H9 (cell line): ENCODE measurements around the gene NRXN2. TPM values are rescaled to one million over a fixed set of nuclear protein-coding genes. Genes with fewer than 3 reads are reported as not detected.

ENCODE experiments used
- DNase-seq: peaks from one replicate; pipeline ENCODE4 v3.0.0-alpha.2; 2017
- H2AFZ ChIP-seq: one replicate; pipeline ENCODE4 v1.6.1; 2013; ENCODE audit warnings: mild to moderate bottlenecking, low read length, control low read depth, moderate library complexity
- H2AK5ac ChIP-seq: 2 replicates; pipeline ENCODE4 v1.6.1; 2013; ENCODE audit warnings: low read length, control low read depth, mixed read lengths; ENCODE audit not compliant: insufficient read length
- H2BK120ac ChIP-seq: one replicate; pipeline ENCODE4 v1.6.1; 2013; ENCODE audit warnings: low read depth, mild to moderate bottlenecking, low read length, control low read depth, inconsistent platforms; ENCODE audit not compliant: poor library complexity, severe bottlenecking
- H2BK12ac ChIP-seq: 2 replicates; pipeline ENCODE4 v1.6.1; 2013; ENCODE audit warnings: low read length, control low read depth, mixed read lengths, low read depth; ENCODE audit not compliant: insufficient read length
- H2BK15ac ChIP-seq: 2 replicates; pipeline ENCODE4 v1.6.1; 2013; ENCODE audit warnings: low read depth, low read length, control low read depth
- H2BK20ac ChIP-seq: one replicate; pipeline ENCODE4 v1.6.1; 2013; ENCODE audit warnings: low read depth, mild to moderate bottlenecking, low read length, control low read depth, inconsistent platforms; ENCODE audit not compliant: poor library complexity, severe bottlenecking
- H2BK5ac ChIP-seq: 2 replicates; pipeline ENCODE4 v1.6.1; 2013; ENCODE audit warnings: low read length, control low read depth, mixed read lengths; ENCODE audit not compliant: insufficient read length
- H3K14ac ChIP-seq: 2 replicates; pipeline ENCODE4 v1.6.1; 2013; ENCODE audit warnings: low read length, control low read depth; ENCODE audit not compliant: insufficient read depth
- H3K18ac ChIP-seq: 2 replicates; pipeline ENCODE4 v1.6.1; 2013; ENCODE audit warnings: low read depth, mild to moderate bottlenecking, mixed read lengths, low read length, control low read depth; ENCODE audit not compliant: insufficient read length
- H3K23ac ChIP-seq: 2 replicates; pipeline ENCODE4 v1.6.1; 2013; ENCODE audit warnings: low read length, control low read depth, mixed read lengths, low read depth; ENCODE audit not compliant: insufficient read length
- H3K23me2 ChIP-seq: 2 replicates; pipeline ENCODE4 v1.6.1; 2013; ENCODE audit warnings: low read depth, mild to moderate bottlenecking, mixed read lengths, low read length, control low read depth; ENCODE audit not compliant: insufficient read length, poor library complexity, severe bottlenecking
- H3K27ac ChIP-seq: 2 replicates; pipeline ENCODE4 v1.5.1; 2013; ENCODE audit warnings: low read length, control low read depth, mixed read lengths, low read depth; ENCODE audit not compliant: insufficient read length
- H3K27me3 ChIP-seq: 2 replicates; pipeline ENCODE4 v1.6.1; 2013; ENCODE audit warnings: low read length, control low read depth, inconsistent platforms; ENCODE audit not compliant: insufficient read depth
- H3K4ac ChIP-seq: 2 replicates; pipeline ENCODE4 v1.6.1; 2013; ENCODE audit warnings: low read depth, mild to moderate bottlenecking, control low read depth, inconsistent platforms, low read length, moderate library complexity
- H3K4me1 ChIP-seq: 2 replicates; pipeline ENCODE4 v1.6.1; 2013; ENCODE audit warnings: low read length, control low read depth, inconsistent platforms; ENCODE audit not compliant: insufficient read depth
- H3K4me2 ChIP-seq: 2 replicates; pipeline ENCODE4 v1.6.1; 2013; ENCODE audit warnings: low read length, control low read depth, mixed read lengths; ENCODE audit not compliant: insufficient read length, insufficient read depth
- H3K56ac ChIP-seq: 2 replicates; pipeline ENCODE4 v1.6.1; 2013; ENCODE audit warnings: low read depth, mild to moderate bottlenecking, mixed read lengths, low read length, control low read depth; ENCODE audit not compliant: insufficient read length
- H3K79me1 ChIP-seq: 2 replicates; pipeline ENCODE4 v1.6.1; 2013; ENCODE audit warnings: low read depth, mild to moderate bottlenecking, moderate library complexity, low read length, control low read depth, inconsistent platforms; ENCODE audit not compliant: insufficient read depth, poor library complexity, severe bottlenecking
- H3K79me2 ChIP-seq: 2 replicates; pipeline ENCODE4 v1.6.1; 2013; ENCODE audit warnings: low read length, control low read depth, inconsistent platforms; ENCODE audit not compliant: insufficient read depth
- H3K9ac ChIP-seq: 2 replicates; pipeline ENCODE4 v1.6.1; 2013; ENCODE audit warnings: low read length, control low read depth, mixed read lengths; ENCODE audit not compliant: insufficient read length; ENCODE audit errors: extremely low read depth
- H3K9me3 ChIP-seq: one replicate; pipeline ENCODE4 v1.6.1; 2013; ENCODE audit warnings: low read depth, low read length, inconsistent platforms; ENCODE audit not compliant: control insufficient read depth
- H3T11ph ChIP-seq: one replicate; pipeline ENCODE4 v1.6.1; 2013; ENCODE audit warnings: mild to moderate bottlenecking, low read length, control low read depth, inconsistent platforms
- H4K20me1 ChIP-seq: one replicate; pipeline ENCODE4 v1.6.1; 2013; ENCODE audit not compliant: control insufficient read depth, insufficient read length, insufficient read depth
- H4K5ac ChIP-seq: 2 replicates; pipeline ENCODE4 v1.6.1; 2013; ENCODE audit warnings: low read depth, mild to moderate bottlenecking, mixed read lengths, low read length, control low read depth; ENCODE audit not compliant: insufficient read length
- H4K8ac ChIP-seq: replicated peaks from 2 replicates; pipeline ENCODE4 v1.6.1; 2013; ENCODE audit warnings: low read length, control low read depth, mixed read lengths, low read depth; ENCODE audit not compliant: insufficient read length
- H4K91ac ChIP-seq: 2 replicates; pipeline ENCODE4 v1.6.1; 2013; ENCODE audit warnings: low read depth, mild to moderate bottlenecking, moderate library complexity, mixed read lengths, low read length, control low read depth; ENCODE audit not compliant: insufficient read length
- H3K27ac Mint-ChIP-seq, 3 experiments: 2 replicates in 2 of 3; 3 replicates in 1 of 3; pipeline ENCODE4 v1.8.0; 2020 to 2021; ENCODE audit warnings: mixed read lengths in 3 of 3, mild to moderate bottlenecking in 1 of 3, moderate library complexity in 1 of 3
- H3K27me3 Mint-ChIP-seq: 2 replicates; pipeline ENCODE4 v1.8.0; 2021; ENCODE audit warnings: low read depth, mild to moderate bottlenecking, moderate library complexity, mixed read lengths
- H3K36me3 Mint-ChIP-seq, 3 experiments: 2 replicates in 2 of 3; 3 replicates in 1 of 3; pipeline ENCODE4 v1.8.0; 2020 to 2021; ENCODE audit warnings: low read depth in 3 of 3, mixed read lengths in 3 of 3; ENCODE audit not compliant: insufficient read depth in 1 of 3
- H3K4me1 Mint-ChIP-seq, 2 experiments: 2 replicates each; pipeline ENCODE4 v1.8.0; 2020; ENCODE audit warnings: mixed read lengths in 2 of 2
- H3K4me3 Mint-ChIP-seq, 2 experiments: 2 replicates in 1 of 2; 3 replicates in 1 of 2; pipeline ENCODE4 v1.8.0; 2020 to 2021; ENCODE audit warnings: mild to moderate bottlenecking in 2 of 2, mixed read lengths in 2 of 2, moderate library complexity in 1 of 2
- H3K9me3 Mint-ChIP-seq, 2 experiments: 2 replicates in 1 of 2; 3 replicates in 1 of 2; pipeline ENCODE4 v1.8.0; 2020; ENCODE audit warnings: mild to moderate bottlenecking in 2 of 2, mixed read lengths in 2 of 2, moderate library complexity in 1 of 2
- CTCF ChIP-seq: fragments of 200-600 bp; sonication (generic); conservative IDR thresholded peaks from 3 replicates; pipeline ENCODE4 v1.8.0; 2021; ENCODE audit warnings: antibody characterized with exemption, mild to moderate bottlenecking
- WGBS: extraction: QIAGEN DNeasy Blood & Tissue Kit; methylation state at CpG from one replicate; pipeline ENCODE4 v1.1.7; 2013; ENCODE audit warnings: missing lambda C conversion rate, low lambda C conversion rate, mixed read lengths; ENCODE audit not compliant: insufficient read length; ENCODE audit errors: extremely low coverage; 5-methylcytosine and 5-hydroxymethylcytosine counted together
- total RNA-seq: library from RNA; stranded (reverse); gene quantifications from 2 replicates; pipeline ENCODE4 v1.2.1, GENCODE V29; 2021

Gene NRXN2
- total RNA-seq, 1 experiment from 2014 or later, result 3.9 TPM

GRCh38 chr11:64734811-64735724 is 12.1 kb upstream of the NRXN2 start:
- Histone ChIP-seq H4K20me1 (no peaks in the 10 kb centered on the region), H2AFZ (no peak overlapping the region), H4K8ac (no peak overlapping the region), H3K9me3 (no peaks in the 10 kb centered on the region), H2BK120ac (no peak overlapping the region), H3K56ac (no peak overlapping the region), H3K23ac (no peak overlapping the region), H3K27ac (no peak overlapping the region), H2BK20ac (no peak overlapping the region), H3K23me2 (no peaks in the 10 kb centered on the region), H3K27me3 (no peaks in the 10 kb centered on the region), H2BK5ac (no peak overlapping the region), H4K91ac (no peak overlapping the region), H3T11ph (no peak overlapping the region), H3K14ac (no peak overlapping the region), H3K4me1 (peaks cover 3% of the 10 kb centered on the region; the same call in 1 of the 2 replicates), H4K5ac (no peak overlapping the region), H3K4ac (no peak overlapping the region), H2BK15ac (no peak overlapping the region), H2BK12ac (no peak overlapping the region), H3K9ac (no peak overlapping the region), H3K79me2 (no peaks in the 10 kb centered on the region), H3K79me1 (no peaks in the 10 kb centered on the region), H3K4me2 (no peak overlapping the region), H2AK5ac (no peak overlapping the region), H3K18ac (no peak overlapping the region)
- no peaks in the 10 kb centered on the region for H3K9me3 Mint-ChIP-seq
- no peak for DNase-seq
- peaks cover 26 to 36% of the 10 kb centered on the region in 2 experiments for H3K4me1 Mint-ChIP-seq
- H3K27ac Mint-ChIP-seq, result 0 out of 7 replicates have a peak overlapping the region, but pooled peaks of 1 of the 3 experiments have one; percentile 38
- no peak for TF ChIP-seq CTCF
- no CpG with 5 or more reads among the region's 23 CpGs for WGBS
- H3K27me3 Mint-ChIP-seq, result peaks cover 23% of the 10 kb centered on the region
- H3K36me3 Mint-ChIP-seq, result peaks cover 3 to 17% (median 5%) of the 10 kb centered on the region in 3 experiments; a peak in 5 of 7 replicates
- no peak overlapping the region for H3K4me3 Mint-ChIP-seq
